NCI-H526 treated with DMSO at 0.1 percent for 48 hours (cell line): ENCODE results near the gene TBCK.
"Not testable (repeated sequence)": the region's sequence is repeated elsewhere in the genome, so short reads cannot be mapped to it uniquely, and the experiment has no call there.

ENCODE experiments used
- DNase-seq: peaks from one replicate; lab custom pipeline; 2025; lab: John Stamatoyannopoulos, UW

The TBCK gene

GRCh38 chr4:106315968-106316772 is at the start of gene TBCK, which contains the start of gene AIMP1:
Gene TBCK (minus strand): TSS chr4:106316209. CDS start chr4:106308960, 7,249 bp downstream.
Gene AIMP1 (plus strand): TSS chr4:106316550. CDS start chr4:106325010, 8,460 bp downstream.
- peak; percentile 88 for DNase-seq

DNA sequence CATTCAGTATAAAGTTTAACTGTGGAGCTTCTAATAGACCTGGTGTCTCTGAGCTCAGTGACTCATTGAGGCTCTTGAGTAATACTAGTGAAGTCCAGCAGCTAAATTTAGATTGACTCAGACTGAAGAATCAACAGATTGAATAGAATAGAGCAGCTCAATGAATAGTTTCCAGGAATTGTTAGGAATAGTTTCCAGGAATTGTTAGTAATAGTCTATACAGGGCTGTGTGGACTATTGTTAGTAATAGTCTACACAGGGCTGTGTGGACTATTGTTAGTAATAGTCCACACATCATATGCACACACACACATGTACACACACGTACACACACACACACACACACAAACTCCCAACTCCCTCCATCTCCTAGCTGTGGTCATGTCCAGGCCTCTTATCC is 49.6 kb upstream of the TBCK start:
- DNase-seq, result no peak

GRCh38 chr4:106364282-106364681 is 48.3 kb upstream of the TBCK start:
- DNase-seq, result no peak

- DNase-seq, result no peak
Measured at GRCh38 chr4:106362086-106362825, 46.2 kb upstream of the TBCK start.

DNA sequence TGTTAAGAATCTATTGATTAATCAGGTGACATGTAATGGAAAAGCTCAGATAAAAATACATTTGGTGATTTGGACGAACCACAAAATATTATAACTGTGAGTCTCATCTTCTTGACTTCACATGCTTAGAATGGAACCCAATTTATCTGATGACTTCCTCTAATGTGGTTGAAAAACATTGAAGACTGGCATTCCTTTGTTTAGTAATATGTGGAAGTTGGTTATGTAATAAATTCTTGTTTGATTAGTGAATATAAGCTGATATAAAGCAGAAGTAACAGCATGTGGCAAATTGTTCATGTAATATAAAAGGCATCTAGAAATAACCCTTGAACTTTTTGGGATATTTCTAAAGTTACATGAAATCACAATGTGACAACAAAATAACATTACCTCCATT is 42.9 kb upstream of the TBCK start:
- no peak for DNase-seq

GRCh38 chr4:106355193-106355592 is 39.2 kb upstream of the TBCK start:
- DNase-seq, result no peak

GRCh38 chr4:106353786-106354185 is 37.8 kb upstream of the TBCK start:
- DNase-seq, result no peak

DNA sequence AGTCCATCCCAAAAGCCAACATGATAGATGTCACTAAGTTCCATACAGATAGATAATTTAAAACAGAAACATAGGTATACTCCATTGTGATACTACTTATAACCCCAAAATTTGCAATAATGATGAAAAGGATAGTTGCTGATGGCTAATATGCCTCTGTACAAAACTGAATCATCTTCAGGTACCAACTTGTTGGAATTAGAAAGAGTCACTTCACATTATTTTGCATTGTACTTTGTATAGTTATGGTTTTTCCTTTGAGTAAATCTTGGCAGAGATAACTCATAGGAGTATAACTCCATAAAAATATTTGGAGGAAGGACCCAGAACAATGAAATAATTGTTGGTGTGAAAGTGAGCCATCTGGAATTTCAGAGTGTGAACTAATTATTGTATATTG is 35.0 kb upstream of the TBCK start:
- no peak for DNase-seq

DNA sequence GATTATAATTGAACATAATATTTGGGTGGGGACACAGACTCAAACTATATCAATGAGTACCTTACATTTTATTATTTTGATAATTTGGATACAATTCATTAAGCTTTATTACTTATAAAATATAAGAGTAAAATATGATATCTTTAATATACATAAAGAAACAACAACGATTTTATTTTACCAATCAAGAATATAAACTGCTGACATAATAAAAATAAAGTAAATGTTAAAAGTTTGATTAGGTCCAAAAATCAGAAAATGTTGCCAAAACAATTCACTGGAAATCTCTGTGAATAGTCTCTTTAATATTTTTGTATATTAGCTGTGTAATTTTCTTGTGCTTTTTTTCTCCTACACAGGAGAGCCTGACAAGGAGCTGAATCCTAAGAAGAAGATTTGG is 31.2 kb upstream of the TBCK start:
- no peak for DNase-seq

- no peak for DNase-seq
Measured at GRCh38 chr4:106344647-106344970, 28.6 kb upstream of the TBCK start.

DNA sequence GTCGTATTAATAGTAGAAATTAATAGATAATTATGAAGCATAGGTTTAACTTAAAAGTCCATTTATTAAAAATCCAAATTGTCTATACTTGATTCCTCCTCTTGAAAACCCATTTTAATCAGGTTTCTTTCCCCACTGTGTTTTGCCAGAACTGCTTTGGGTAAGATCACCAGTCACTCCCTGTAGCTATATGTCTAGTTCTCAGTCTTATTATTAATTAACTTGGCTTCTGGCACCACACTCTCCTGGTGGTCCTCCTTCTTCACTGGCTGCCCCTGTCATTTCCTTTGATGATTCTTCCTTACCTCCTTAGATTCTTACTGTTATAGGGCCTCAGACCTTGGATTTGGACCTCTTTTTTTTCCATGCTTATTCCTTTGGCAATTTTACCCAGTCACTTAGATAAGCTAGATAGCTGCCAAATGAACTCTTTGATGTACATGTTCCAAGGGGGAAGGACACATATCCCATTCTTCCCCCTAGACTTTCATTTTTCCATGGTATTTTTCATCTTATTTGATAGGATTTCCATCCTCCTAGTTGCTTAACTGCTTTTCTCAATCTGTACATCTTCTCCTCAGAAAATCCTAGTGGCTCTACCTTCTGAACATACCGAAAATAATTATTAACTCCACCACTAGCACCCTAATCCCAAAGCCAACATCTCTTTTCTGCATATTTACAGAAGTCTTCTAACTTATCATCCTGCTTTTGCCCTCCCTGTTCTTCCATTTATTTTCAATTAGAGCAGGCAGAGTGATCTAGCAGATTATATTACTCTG is 28.0 kb upstream of the TBCK start:
- no peak for DNase-seq

DNA sequence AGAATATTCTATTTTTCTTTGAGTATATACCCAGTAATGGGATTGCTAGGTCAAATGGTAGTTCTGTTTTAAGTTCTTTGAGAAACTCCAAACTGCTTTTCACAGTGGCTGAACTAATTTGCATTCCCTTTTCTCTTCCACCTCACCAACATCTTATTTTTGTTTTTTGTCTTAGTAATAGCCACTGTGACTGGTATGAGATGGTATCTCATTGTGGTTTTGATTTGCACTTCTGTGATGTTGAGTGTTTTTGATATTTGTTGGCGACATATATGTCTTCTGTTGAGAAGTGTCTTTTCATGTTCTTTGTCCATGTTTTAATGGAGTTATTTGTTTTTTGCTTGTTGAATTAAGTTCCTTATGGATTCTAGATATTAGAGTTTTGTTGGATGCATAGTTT is 24.8 kb upstream of the TBCK start:
- DNase-seq, result no peak

DNA sequence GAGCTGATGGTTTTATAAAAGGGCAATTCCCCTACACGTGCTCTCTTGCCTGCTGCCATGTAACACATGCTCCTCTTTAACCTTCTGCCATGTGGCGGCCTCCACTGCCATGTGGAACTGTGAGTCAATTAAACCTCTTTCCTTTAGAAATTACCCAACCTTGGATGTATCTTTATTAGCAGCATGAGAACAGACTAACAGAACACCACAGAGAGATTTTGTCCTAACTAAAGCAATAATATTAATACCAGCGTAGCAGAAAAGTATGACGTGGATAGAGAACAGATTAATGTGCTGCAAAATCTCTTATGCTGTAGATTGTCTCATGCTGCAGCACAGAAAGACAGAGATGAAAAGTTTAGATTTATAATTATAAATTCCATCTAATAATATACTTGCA is 23.4 kb upstream of the TBCK start:
- DNase-seq, result no peak

- DNase-seq, result no peak
Measured at GRCh38 chr4:106338671-106339070, 22.7 kb upstream of the TBCK start.

- no peak for DNase-seq
Measured at GRCh38 chr4:106337916-106338315, 21.9 kb upstream of the TBCK start.

DNA sequence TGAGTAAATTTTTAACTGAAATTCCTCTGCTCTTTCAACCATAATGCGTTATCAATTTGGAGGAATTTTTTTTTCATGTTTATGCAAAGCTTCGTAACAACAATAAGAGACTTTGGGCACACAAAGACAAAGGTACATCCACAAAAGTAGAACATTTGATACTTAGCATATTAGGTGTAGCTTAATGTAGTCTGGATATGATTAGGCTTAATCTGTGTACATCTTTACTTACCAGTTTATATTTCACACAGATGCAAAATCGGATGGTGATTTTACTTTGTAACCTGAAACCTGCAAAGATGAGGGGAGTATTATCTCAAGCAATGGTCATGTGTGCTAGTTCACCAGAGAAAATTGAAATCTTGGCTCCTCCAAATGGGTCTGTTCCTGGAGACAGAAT is 20.6 kb upstream of the TBCK start:
- peak; percentile 20 for DNase-seq

- no peak for DNase-seq
Measured at GRCh38 chr4:106334741-106335470, 18.9 kb upstream of the TBCK start.

DNA sequence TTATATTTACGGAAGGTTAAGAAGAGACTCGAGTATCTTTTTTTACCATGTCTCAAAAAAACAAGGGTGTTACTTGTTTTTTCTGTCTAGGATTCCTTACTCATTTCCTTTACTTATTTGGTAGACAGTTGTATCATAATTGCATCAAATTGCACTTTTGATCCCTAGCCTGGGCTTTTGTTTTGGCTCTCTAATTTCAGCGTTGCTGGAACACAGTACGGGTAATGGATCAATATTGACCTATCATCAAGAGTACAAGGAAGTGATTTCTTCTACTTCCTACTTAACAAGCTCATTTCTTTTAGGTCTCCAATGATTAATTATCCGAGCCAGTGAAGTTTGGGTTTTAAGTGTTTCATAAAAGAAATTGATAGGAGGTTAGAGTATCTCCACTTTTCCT is 17.2 kb upstream of the TBCK start:
- no peak for DNase-seq

GRCh38 chr4:106329041-106329618 is 13.1 kb upstream of the TBCK start:
- peak; percentile 25 for DNase-seq

DNA sequence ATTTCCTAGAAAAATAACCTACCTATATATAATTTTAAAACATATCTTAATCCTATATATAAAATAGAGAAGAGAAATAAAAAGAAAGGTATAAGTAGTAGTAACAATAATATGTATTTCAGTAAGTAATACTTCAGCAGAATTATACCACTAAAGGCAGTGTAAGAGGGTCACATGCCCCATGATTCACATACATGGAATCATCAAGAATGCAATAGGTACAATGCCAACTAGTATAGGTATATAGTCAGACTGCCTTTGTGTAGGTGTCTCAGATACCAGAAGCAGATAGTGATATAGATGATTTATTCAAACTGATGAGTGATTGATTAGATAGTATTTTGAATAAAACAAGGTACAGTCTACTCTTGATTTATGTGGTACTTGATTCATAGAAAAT is 9.8 kb upstream of the TBCK start:
- no peak for DNase-seq

GRCh38 chr4:106323119-106323518 is 7.1 kb upstream of the TBCK start:
- DNase-seq, result no peak

DNA sequence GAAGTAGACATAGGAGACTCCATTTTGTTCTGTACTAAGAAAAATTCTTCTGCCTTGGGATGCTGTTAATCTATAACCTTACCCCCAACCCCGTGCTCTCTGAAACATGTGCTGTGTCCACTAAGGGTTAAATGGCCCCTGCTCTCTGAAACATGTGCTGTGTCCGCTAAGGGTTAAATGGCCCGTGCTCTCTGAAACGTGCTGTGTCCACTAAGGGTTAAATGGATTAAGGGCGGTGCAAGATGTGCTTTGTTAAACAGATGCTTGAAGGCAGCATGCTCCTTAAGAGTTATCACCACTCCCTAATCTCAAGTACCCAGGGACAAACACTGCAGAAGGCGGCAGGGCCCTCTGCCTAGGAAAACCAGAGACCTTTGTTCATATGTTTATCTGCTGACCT is 5.8 kb upstream of the TBCK start:
- DNase-seq, result not testable (repeated sequence)
